Thyroid gland (tissue), 4 donors: ENCODE measurements around the gene ACTR2.

Experiments used
- POLR2A ChIP-seq, 2 donors: fragments of 450-650 bp; IDR thresholded peaks; one replicate each; pipeline ENCODE4 v1.6.1; 2017; ENCODE audit warnings: antibody characterized with exemption in 2 of 2, mild to moderate bottlenecking in 2 of 2, moderate library complexity in 1 of 2
- TF ChIP-seq, protein P1 (sequence below), 6 experiments: fragments of 200-600 bp in 3 of 6; fragments of 450-650 bp in 3 of 6; sonication (generic) in 3 of 6; IDR thresholded peaks; one replicate each; pipeline ENCODE4 v1.5.1; 2016 to 2019; ENCODE audit warnings: antibody characterized with exemption in 6 of 6, mild to moderate bottlenecking in 2 of 6, inconsistent platforms in 1 of 6, moderate library complexity in 1 of 6

DNA sequence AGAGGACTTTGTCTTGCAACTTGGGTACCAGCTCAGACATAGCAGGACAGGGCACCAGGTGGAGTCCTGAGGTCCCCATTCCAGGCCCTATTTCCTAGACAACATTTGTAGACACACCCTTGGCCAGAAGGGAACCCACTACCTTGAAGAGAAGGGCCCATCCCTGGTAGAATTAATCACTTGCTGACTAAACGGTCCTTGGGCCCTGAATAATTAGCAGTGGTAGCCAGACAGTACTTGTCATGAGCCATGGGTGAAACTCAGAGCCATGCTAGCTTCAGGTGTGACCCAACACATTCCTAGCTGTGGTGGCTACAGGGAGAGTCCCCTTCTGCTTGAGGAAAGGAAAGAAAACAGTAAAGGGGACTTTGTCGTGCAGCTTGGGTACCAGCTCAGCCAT is 28.5 kb upstream of the ACTR2 start:
- TF ChIP-seq, protein P1, sequence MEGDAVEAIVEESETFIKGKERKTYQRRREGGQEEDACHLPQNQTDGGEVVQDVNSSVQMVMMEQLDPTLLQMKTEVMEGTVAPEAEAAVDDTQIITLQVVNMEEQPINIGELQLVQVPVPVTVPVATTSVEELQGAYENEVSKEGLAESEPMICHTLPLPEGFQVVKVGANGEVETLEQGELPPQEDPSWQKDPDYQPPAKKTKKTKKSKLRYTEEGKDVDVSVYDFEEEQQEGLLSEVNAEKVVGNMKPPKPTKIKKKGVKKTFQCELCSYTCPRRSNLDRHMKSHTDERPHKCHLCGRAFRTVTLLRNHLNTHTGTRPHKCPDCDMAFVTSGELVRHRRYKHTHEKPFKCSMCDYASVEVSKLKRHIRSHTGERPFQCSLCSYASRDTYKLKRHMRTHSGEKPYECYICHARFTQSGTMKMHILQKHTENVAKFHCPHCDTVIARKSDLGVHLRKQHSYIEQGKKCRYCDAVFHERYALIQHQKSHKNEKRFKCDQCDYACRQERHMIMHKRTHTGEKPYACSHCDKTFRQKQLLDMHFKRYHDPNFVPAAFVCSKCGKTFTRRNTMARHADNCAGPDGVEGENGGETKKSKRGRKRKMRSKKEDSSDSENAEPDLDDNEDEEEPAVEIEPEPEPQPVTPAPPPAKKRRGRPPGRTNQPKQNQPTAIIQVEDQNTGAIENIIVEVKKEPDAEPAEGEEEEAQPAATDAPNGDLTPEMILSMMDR (IDR thresholded peaks at IDR 0.05): no peak
- no peak for TF ChIP-seq POLR2A (IDR thresholded peaks at IDR 0.05)
